GM12872 (cell line): Measurements from ENCODE around the gene ELOVL1.

ENCODE experiments used
- TF ChIP-seq, protein P1 (sequence below): IDR thresholded peaks from 3 replicates; pipeline ENCODE4 v1.5.1; 2011; ENCODE audit warnings: low read depth, mild to moderate bottlenecking, low read length, moderate library complexity; ENCODE audit not compliant: insufficient read depth

Gene ELOVL1

DNA sequence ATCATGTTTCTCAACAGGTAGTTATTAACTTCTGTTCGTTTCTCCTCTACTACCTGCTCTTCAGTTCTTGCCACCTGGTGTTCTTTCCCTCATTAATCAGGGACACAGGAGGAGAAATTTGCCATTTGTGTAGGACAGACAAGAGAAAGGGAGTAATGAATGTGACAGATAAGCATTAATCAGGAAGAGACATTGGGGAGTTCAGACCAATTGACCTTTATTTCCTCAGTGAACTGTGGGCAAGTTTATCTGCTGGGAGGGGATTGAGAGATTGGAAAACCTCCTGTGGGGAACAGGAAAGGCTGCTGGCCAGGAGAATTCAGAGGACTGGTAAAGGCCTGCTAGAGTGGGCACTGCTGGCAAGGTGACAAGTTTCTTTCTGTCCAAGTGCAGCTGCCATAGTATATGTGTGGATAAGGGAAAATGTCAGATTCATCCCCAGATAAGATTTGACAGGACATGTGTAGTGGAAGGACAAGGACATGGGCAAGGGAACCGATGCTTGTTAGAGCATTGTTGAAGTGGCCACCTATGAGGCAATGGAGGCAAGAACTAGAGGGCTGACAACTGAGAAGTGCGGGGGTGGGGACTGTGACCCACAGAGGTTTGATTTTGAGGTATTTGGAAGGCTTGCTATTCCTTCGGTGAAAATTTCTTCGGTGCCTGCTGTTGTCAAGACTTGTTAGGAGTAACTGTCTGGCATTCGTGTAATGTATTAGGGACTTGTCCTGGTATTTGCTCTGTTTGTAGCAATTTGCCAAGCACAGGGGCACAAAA is 34.5 kb upstream of the ELOVL1 start:
- TF ChIP-seq, protein P1, sequence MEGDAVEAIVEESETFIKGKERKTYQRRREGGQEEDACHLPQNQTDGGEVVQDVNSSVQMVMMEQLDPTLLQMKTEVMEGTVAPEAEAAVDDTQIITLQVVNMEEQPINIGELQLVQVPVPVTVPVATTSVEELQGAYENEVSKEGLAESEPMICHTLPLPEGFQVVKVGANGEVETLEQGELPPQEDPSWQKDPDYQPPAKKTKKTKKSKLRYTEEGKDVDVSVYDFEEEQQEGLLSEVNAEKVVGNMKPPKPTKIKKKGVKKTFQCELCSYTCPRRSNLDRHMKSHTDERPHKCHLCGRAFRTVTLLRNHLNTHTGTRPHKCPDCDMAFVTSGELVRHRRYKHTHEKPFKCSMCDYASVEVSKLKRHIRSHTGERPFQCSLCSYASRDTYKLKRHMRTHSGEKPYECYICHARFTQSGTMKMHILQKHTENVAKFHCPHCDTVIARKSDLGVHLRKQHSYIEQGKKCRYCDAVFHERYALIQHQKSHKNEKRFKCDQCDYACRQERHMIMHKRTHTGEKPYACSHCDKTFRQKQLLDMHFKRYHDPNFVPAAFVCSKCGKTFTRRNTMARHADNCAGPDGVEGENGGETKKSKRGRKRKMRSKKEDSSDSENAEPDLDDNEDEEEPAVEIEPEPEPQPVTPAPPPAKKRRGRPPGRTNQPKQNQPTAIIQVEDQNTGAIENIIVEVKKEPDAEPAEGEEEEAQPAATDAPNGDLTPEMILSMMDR: no peak

DNA sequence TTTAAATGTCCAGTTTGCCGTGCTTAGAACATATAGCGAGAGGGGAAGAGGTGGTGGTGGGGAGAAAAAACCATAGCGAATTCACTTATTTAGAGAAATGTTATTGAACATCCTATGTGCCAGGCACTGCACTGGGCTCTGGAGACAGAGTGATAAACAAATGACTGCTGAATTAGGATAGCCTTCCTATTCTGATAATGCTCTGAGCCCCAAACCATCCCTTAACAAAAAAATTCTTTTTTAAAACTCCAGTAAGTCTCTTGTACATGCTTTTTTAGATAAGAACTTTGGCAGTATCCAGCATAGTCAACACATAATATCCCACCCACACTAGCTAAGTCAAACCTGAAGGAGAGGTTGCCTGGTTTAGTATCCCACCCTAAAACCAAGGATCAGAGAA is 30.4 kb upstream of the ELOVL1 start:
- TF ChIP-seq, protein P1: no peak

DNA sequence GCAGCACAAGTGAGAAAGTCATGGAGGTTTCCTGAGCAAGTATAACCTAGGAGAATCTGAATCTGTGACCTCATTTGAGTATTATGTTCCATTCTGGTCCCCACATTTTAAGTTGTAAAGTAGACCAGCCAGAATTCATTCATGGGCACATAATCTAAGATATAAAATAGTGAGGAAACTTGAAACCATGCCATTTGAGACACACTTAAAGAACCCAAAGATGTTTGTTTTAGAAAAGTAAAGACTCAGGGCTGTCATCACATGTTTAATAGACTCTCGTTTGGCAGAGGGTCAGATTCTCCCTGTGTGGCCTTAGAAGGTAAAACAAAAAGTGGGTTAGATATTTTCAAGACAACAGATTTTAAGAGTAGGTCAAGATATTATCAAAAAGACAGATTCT is 28.2 kb upstream of the ELOVL1 start:
- TF ChIP-seq, protein P1: no peak

DNA sequence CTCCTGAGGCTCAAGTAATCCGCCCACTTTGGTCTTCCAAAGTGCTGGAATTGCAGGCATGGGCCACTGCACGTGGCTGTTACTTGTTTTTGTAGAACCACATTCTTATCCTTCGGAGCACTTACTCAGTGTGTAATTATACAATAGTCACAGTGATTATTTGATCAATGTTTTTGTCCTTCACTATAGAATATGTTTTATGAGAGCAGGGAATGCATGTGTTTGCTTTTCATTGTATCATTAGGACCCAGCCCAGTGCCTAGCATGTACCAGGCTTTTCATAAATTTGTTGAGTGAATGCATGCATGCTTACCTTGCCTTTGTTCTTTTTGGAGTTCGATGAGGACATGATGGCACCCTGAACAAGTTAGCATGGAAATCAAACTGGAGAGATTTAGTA is 27.7 kb upstream of the ELOVL1 start:
- TF ChIP-seq, protein P1: no peak

DNA sequence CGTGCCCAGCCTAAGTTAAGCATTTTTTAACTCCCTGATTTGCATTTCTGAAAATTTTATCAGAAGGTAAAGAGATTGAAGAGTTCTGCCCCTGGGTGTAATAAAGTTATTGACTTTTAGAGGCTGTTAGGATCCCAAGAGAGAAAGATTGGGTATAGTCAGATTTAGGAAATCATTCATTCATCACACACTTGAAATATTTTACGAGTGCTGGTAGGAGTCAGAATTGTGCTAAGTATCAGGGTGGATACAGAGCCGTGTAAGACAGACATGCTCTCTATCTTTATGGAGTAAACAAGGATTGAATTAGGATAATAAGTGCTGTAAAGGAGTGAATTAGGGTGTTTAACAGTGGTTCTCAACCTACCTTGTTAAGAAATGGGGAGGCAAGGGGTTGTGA is 24.9 kb upstream of the ELOVL1 start:
- TF ChIP-seq, protein P1: no peak

DNA sequence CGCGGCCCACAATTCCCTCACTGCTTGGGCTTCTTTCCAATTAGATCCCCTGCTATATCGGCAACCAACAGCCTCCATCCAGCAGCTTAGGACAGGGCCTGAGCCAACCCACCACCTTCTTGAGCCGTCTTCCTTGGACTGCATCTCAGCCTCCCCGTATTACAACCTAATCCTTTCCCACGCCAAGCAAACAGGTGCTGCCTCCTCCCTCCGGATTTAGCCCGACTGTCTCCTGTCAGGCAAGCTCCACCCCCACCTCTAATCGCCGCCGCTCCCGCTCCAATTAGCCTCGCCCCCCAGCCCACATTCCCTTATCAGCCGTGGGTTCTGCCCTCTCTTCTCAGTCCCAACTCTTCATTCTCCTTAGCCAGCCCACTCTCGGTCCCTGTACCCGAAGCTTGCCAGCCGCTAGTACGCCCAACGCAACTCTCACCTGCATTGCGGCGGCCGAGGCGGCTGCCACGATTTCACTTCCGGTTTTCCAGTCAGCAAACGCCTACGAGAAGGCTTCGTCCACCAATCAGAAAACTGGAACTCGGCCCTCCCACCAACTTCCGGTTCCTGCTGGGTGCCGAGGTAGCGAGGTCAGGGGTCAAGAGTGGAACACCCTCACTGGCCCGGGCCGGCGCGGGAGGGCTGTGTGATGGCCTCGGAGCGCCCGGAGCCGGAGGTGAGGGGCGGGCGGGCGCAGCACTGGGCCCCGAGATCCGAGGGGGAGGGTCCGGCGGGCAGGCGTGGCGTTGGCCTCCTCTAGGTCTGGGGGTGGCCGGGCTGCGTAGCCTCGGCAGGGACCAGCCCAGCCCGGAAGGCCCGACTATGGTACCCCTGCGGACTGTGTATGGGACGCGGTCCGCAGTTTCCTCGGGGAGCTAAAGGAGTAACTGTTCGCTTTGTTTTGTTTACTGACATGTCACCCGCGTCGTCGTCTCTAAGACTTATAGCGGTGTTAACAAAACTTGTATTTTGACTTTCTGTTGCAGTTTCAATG is 21.8 kb upstream of the ELOVL1 start, which contains the start of the genes MED8 and SZT2:
TSS of gene MED8 (minus strand) at position 475 of the 988 bp plus-strand sequence. CDS start at position 439, 36 bp downstream.
TSS of gene SZT2 (plus strand) at position 574 of the 988 bp plus-strand sequence. CDS start at position 644, 70 bp downstream.
- TF ChIP-seq, protein P1: no peak

DNA sequence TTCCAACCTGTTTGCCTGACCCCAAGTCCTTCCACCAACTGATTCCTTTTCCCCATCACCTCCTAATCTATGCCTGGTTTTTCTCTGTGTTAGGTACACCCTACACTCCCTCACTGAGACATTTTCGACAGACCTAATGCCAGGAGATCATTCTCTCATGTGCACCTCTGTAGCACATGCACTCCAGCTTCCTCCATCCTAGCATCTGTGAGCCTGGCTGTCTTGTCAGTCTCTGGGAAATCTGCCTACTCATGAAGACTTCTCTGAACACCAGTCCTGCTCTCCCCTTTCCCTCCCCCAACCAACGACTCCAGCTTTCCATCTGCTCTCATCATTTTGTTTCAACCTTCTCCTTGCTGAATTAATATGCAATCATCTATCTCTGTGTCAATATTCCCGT is 20.8 kb upstream of the ELOVL1 start:
- TF ChIP-seq, protein P1: no peak
